Measurements from ENCODE around the gene STK25. TPM values are rescaled to one million over a fixed set of nuclear protein-coding genes. Genes with fewer than 3 reads are reported as not detected.

STK25 gene
- polyA plus RNA-seq, 1 donor (not counting 4 experiments of a cell fraction or from before 2014, with no cell fraction given): 242 TPM

- H3K9me3 ChIP-seq (ENCODE audit: control insufficient read depth, low read depth, low read length): no peaks in the 10 kb centered on the region
- TF ChIP-seq CTCF (optimal IDR thresholded peaks at IDR 0.05 in 1 of 3, IDR thresholded peaks at IDR 0.05 in 1 of 3, conservative IDR thresholded peaks at IDR 0.05 in 1 of 3; ENCODE audit: extremely low read depth in 1 of 3, insufficient read depth in 2 of 3, low read length in 3 of 3): no peak
- no peak for TF ChIP-seq EZH2 (IDR thresholded peaks at IDR 0.05; ENCODE audit: low read length)
- H3K9me1 ChIP-seq (ENCODE audit: control insufficient read depth, extremely low read depth, insufficient read depth, low read length): no peaks in the 10 kb centered on the region
- DNase-seq (ENCODE audit: low read depth, low spot score) (no peak), FAIRE-seq (no peak)
- no peak overlapping the region for H2AFZ ChIP-seq (ENCODE audit: control insufficient read depth, low read length)
- H3K36me3 ChIP-seq (ENCODE audit: control insufficient read depth in 2 of 2, extremely low read depth in 1 of 2, insufficient read depth in 2 of 2, low read length in 2 of 2): peaks cover 32 to 36% of the 10 kb centered on the region in 2 experiments
- H3K79me2 ChIP-seq (ENCODE audit: control insufficient read depth, insufficient read depth, low read length): peaks cover 24% of the 10 kb centered on the region
- H3K27me3 ChIP-seq (ENCODE audit: control insufficient read depth, extremely low read depth, insufficient read depth, low read length): no peaks in the 10 kb centered on the region
- H3K27ac ChIP-seq (ENCODE audit: control insufficient read depth, insufficient read depth, low read length): no peak overlapping the region
- no peak overlapping the region for H3K9ac ChIP-seq (ENCODE audit: control insufficient read depth, extremely low read depth, insufficient read depth, low read length)
- no peak overlapping the region for H3K4me2 ChIP-seq (ENCODE audit: control insufficient read depth, extremely low read depth, insufficient read depth, low read depth, low read length)
- H3K4me3 ChIP-seq (ENCODE audit: control insufficient read depth in 2 of 3, extremely low read depth in 1 of 3, insufficient read depth in 2 of 3, low read depth in 1 of 3, low read length in 3 of 3): no peak overlapping the region
- dilution Hi-C loops (cut with MboI; ENCODE audit: extremely low pct_ligation_motif_present, low sequenced_read_pairs): loop anchor here (25.0 kb wide), 1 partner anchor 89 kb away; no protein-coding TSS in a partner anchor
- peaks cover 9% of the 10 kb centered on the region for H4K20me1 ChIP-seq (ENCODE audit: control insufficient read depth, extremely low read depth, insufficient read depth, low read length)
- H3K4me1 ChIP-seq (ENCODE audit: control insufficient read depth, extremely low read depth, insufficient read depth, low read length): no peaks in the 10 kb centered on the region
These were observed 10.0 kb downstream of the STK25 start for GRCh38 chr2:241498115-241499070.

- no peaks in the 10 kb centered on the region for H3K9me1 ChIP-seq (ENCODE audit: control insufficient read depth, extremely low read depth, insufficient read depth, low read length)
- FAIRE-seq (no peak), DNase-seq (ENCODE audit: low read depth, low spot score) (no peak)
- H3K4me3 ChIP-seq (ENCODE audit: control insufficient read depth in 2 of 3, extremely low read depth in 1 of 3, insufficient read depth in 2 of 3, low read depth in 1 of 3, low read length in 3 of 3): no peak overlapping the region
- H3K9ac ChIP-seq (ENCODE audit: control insufficient read depth, extremely low read depth, insufficient read depth, low read length): no peak overlapping the region
- H2AFZ ChIP-seq (ENCODE audit: control insufficient read depth, low read length): no peak overlapping the region
- no peaks in the 10 kb centered on the region for H3K4me1 ChIP-seq (ENCODE audit: control insufficient read depth, extremely low read depth, insufficient read depth, low read length)
- H3K9me3 ChIP-seq (ENCODE audit: control insufficient read depth, low read depth, low read length): no peaks in the 10 kb centered on the region
- peaks cover 6% of the 10 kb centered on the region for H4K20me1 ChIP-seq (ENCODE audit: control insufficient read depth, extremely low read depth, insufficient read depth, low read length)
- peaks cover 32 to 36% of the 10 kb centered on the region in 2 experiments for H3K36me3 ChIP-seq (ENCODE audit: control insufficient read depth in 2 of 2, extremely low read depth in 1 of 2, insufficient read depth in 2 of 2, low read length in 2 of 2)
- H3K27me3 ChIP-seq (ENCODE audit: control insufficient read depth, extremely low read depth, insufficient read depth, low read length): no peaks in the 10 kb centered on the region
- dilution Hi-C loops (cut with MboI; ENCODE audit: extremely low pct_ligation_motif_present, low sequenced_read_pairs): loop anchor here (25.0 kb wide), 1 partner anchor 90 kb away; no protein-coding TSS in a partner anchor
- no peak for TF ChIP-seq CTCF (optimal IDR thresholded peaks at IDR 0.05 in 1 of 3, IDR thresholded peaks at IDR 0.05 in 1 of 3, conservative IDR thresholded peaks at IDR 0.05 in 1 of 3; ENCODE audit: extremely low read depth in 1 of 3, insufficient read depth in 2 of 3, low read length in 3 of 3)
- TF ChIP-seq EZH2 (IDR thresholded peaks at IDR 0.05; ENCODE audit: low read length): no peak
- H3K27ac ChIP-seq (ENCODE audit: control insufficient read depth, insufficient read depth, low read length): no peak overlapping the region
- H3K4me2 ChIP-seq (ENCODE audit: control insufficient read depth, extremely low read depth, insufficient read depth, low read depth, low read length): no peak overlapping the region
- peaks cover 19% of the 10 kb centered on the region for H3K79me2 ChIP-seq (ENCODE audit: control insufficient read depth, insufficient read depth, low read length)
These were observed 11.2 kb downstream of the STK25 start for GRCh38 chr2:241496904-241497877.

Measured in keratinocyte (primary cell).